K562 (cell line): ENCODE data around the gene FDX2. TPM values are rescaled to one million over a fixed set of nuclear protein-coding genes. Genes with fewer than 3 reads are reported as not detected.

ENCODE experiments used
- CC2D1A ChIP-seq: fragments of 450-650 bp; IDR thresholded peaks from 2 replicates; pipeline ENCODE4 v1.6.1; 2017; ENCODE audit warnings: mild to moderate bottlenecking
- HDGF ChIP-seq: fragments of 450-650 bp; IDR thresholded peaks from 2 replicates; pipeline ENCODE4 v1.6.1; 2016
- MYBL2 ChIP-seq, 2 experiments: fragments of 450-650 bp in 1 of 2; sonication (generic) in 1 of 2; formaldehyde crosslinking in 1 of 2; IDR thresholded peaks; 2 replicates each; pipeline versions ENCODE4 v1.6.1 to v1.8.1; 2017 to 2022; ENCODE audit warnings: borderline replicate concordance in 1 of 2, inconsistent platforms in 1 of 2, low read depth in 1 of 2, mild to moderate bottlenecking in 1 of 2, missing genetic modification reagents in 1 of 2, moderate library complexity in 1 of 2
- NCOA4 ChIP-seq: fragments of 450-650 bp; IDR thresholded peaks from 2 replicates; pipeline ENCODE4 v1.6.1; 2018; ENCODE audit warnings: mild to moderate bottlenecking; ENCODE audit not compliant: partially characterized antibody
- NONO ChIP-seq, 2 experiments: fragments of 200-400 bp in 1 of 2; fragments of 450-650 bp in 1 of 2; formaldehyde crosslinking in 1 of 2; IDR thresholded peaks; 2 replicates each; pipeline ENCODE4 v1.6.1; 2017; ENCODE audit warnings: low read depth in 2 of 2, mild to moderate bottlenecking in 2 of 2, moderate library complexity in 2 of 2, low read length in 1 of 2
- SRF ChIP-seq, 2 experiments: fragments of 250-450, 450-650 bp in 1 of 2; sonication (Bioruptor Pico) in 1 of 2; sonication (generic) in 1 of 2; formaldehyde crosslinking; IDR thresholded peaks; 2 replicates each; pipeline versions ENCODE4 v1.5.0 to v1.5.1; 2020 to 2022; ENCODE audit warnings: mild to moderate bottlenecking in 1 of 2, missing genetic modification reagents in 1 of 2
- ZEB2 ChIP-seq: fragments of 450-650 bp; IDR thresholded peaks from 2 replicates; pipeline ENCODE4 v1.6.1; 2016
- ZNF165 ChIP-seq: fragments of 250-450 bp; sonication (Bioruptor Pico); IDR thresholded peaks from 2 replicates; pipeline ENCODE4 v1.4.0; 2020; ENCODE audit warnings: borderline replicate concordance
- polyA plus RNA-seq, 8 experiments: library from polyadenylated mRNA; depleted of rRNA in 4 of 8; stranded (reverse) in 5 of 8; unstranded in 3 of 8; fragments of >200 nt; fragmentation: Nextera tagmentation in 2 of 8; fragmentation: Illumina TruSeq in 1 of 8; extraction: Ambion mirVana in 2 of 8; extraction: Trizol in 1 of 8; gene quantifications; 2 replicates each; pipeline versions ENCODE4 v1.2.1 to v1.2.3, GENCODE V29; 2011 to 2014; ENCODE audit warnings: inconsistent platforms in 1 of 8, missing spikeins in 1 of 8
- total RNA-seq, 7 experiments: library from RNA; depleted of rRNA in 6 of 7; stranded (reverse); fragments of >200 nt in 6 of 7; fragmentation: Illumina TruSeq in 2 of 7; extraction: Trizol in 2 of 7; gene quantifications; 2 replicates each; pipeline versions ENCODE4 v1.2.1 to v1.2.3, GENCODE V29; 2011 to 2021; ENCODE audit warnings: low replicate concordance in 1 of 7
- TF ChIP-seq, protein P1 (sequence below), 3 experiments: IDR thresholded peaks in 2 of 3; conservative IDR thresholded peaks in 1 of 3; 2 replicates each; pipeline ENCODE4 v1.5.1; 2011 to 2012; ENCODE audit warnings: low read length in 3 of 3, mild to moderate bottlenecking in 3 of 3, control low read depth in 2 of 3, improper control_type of control experiment in 1 of 3, inconsistent platforms in 1 of 3, low read depth in 1 of 3, mixed read lengths in 1 of 3, moderate library complexity in 1 of 3; ENCODE audit not compliant: insufficient read depth in 2 of 3
- TF ChIP-seq, protein P2 (sequence below): fragments of 450-650 bp; IDR thresholded peaks from 2 replicates; pipeline ENCODE4 v1.6.1; 2016; ENCODE audit warnings: antibody characterized with exemption
- TF ChIP-seq, protein P3 (sequence below): sonication (generic); formaldehyde crosslinking; IDR thresholded peaks from 2 replicates; pipeline ENCODE4 v1.8.0; 2022; ENCODE audit warnings: mild to moderate bottlenecking, missing genetic modification reagents
- TF ChIP-seq, protein P4 (sequence below): fragments of 200-800 bp; sonication (Bioruptor generic); IDR thresholded peaks from 2 replicates; pipeline ENCODE4 v1.6.1; 2017; ENCODE audit warnings: missing genetic modification characterization, missing compliant biosample characterization
- TF ChIP-seq, protein P5 (sequence below): fragments of 250-450 bp; sonication (Bioruptor Pico); IDR thresholded peaks from 2 replicates; pipeline ENCODE4 v1.8.0; 2022; ENCODE audit warnings: inconsistent platforms

The FDX2 gene
- total and polyA plus RNA-seq, 9 of the 15 experiments (the other 6 are each of a cell fraction or from before 2014, with no cell fraction given): 2.5 to 49.8 (median 29.7) TPM

DNA sequence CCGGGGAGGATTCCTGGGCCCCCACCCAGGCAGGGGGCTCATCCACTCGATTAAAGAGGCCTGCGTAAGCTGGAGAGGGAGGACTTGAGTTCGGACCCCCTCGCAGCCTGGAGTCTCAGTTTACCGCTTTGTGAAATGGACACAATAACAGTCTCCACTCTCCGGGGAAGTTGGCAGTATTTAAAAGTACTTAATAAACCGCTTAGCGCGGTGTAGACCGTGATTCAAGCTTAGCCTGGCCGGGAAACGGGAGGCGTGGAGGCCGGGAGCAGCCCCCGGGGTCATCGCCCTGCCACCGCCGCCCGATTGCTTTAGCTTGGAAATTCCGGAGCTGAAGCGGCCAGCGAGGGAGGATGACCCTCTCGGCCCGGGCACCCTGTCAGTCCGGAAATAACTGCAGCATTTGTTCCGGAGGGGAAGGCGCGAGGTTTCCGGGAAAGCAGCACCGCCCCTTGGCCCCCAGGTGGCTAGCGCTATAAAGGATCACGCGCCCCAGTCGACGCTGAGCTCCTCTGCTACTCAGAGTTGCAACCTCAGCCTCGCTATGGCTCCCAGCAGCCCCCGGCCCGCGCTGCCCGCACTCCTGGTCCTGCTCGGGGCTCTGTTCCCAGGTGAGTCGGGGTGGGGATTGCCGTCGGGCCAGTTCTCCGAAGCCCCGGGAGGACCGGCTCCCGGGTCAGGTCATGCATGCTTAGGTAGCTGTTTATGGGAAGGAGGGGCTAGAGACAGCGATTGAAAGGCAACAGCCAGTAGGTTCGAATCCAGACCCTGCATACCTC lies 45.0 kb downstream of the FDX2 start, which contains the start of gene ICAM1 (continued):
- TF ChIP-seq, protein P1, sequence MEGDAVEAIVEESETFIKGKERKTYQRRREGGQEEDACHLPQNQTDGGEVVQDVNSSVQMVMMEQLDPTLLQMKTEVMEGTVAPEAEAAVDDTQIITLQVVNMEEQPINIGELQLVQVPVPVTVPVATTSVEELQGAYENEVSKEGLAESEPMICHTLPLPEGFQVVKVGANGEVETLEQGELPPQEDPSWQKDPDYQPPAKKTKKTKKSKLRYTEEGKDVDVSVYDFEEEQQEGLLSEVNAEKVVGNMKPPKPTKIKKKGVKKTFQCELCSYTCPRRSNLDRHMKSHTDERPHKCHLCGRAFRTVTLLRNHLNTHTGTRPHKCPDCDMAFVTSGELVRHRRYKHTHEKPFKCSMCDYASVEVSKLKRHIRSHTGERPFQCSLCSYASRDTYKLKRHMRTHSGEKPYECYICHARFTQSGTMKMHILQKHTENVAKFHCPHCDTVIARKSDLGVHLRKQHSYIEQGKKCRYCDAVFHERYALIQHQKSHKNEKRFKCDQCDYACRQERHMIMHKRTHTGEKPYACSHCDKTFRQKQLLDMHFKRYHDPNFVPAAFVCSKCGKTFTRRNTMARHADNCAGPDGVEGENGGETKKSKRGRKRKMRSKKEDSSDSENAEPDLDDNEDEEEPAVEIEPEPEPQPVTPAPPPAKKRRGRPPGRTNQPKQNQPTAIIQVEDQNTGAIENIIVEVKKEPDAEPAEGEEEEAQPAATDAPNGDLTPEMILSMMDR (IDR thresholded peaks at IDR 0.05 in 2 of 3, conservative IDR thresholded peaks at IDR 0.05 in 1 of 3; ENCODE audit: insufficient read depth in 2 of 3, low read depth in 1 of 3, low read length in 3 of 3): peak in 2 of 3 experiments; percentile 30 to 32; a peak in 2 of 6 replicates
- TF ChIP-seq HDGF (no peak), NONO (IDR thresholded peaks at IDR 0.05; ENCODE audit: low read depth in 2 of 2, low read length in 1 of 2) (peak in 1 of 2 experiments; percentile 40; a peak in 1 of 4 replicates), ZNF165 (CRISPR knock-in tag) (no peak), MYBL2 (IDR thresholded peaks at IDR 0.05; ENCODE audit: low read depth) (no peak), MYBL2 (CRISPR knock-in tag; IDR thresholded peaks at IDR 0.05; ENCODE audit: borderline replicate concordance) (no peak), CC2D1A (no peak), SRF (CRISPR knock-in tag; IDR thresholded peaks at IDR 0.05) (0 out of 4 replicates have a peak, but pooled peaks of 1 of the 2 experiments have one; percentile 31), ZEB2 (no peak; the same call in 1 of the 2 replicates), NCOA4 (no peak)
- TF ChIP-seq, protein P2, sequence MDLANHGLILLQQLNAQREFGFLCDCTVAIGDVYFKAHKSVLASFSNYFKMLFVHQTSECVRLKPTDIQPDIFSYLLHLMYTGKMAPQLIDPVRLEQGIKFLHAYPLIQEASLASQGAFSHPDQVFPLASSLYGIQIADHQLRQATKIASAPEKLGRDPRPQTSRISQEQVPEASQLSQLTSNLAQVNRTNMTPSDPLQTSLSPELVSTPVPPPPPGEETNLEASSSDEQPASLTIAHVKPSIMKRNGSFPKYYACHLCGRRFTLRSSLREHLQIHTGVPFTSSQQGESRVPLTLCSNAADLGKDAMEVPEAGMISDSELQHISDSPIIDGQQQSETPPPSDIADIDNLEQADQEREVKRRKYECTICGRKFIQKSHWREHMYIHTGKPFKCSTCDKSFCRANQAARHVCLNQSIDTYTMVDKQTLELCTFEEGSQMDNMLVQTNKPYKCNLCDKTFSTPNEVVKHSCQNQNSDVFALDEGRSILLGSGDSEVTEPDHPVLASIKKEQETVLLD: no peak
- TF ChIP-seq, protein P3, sequence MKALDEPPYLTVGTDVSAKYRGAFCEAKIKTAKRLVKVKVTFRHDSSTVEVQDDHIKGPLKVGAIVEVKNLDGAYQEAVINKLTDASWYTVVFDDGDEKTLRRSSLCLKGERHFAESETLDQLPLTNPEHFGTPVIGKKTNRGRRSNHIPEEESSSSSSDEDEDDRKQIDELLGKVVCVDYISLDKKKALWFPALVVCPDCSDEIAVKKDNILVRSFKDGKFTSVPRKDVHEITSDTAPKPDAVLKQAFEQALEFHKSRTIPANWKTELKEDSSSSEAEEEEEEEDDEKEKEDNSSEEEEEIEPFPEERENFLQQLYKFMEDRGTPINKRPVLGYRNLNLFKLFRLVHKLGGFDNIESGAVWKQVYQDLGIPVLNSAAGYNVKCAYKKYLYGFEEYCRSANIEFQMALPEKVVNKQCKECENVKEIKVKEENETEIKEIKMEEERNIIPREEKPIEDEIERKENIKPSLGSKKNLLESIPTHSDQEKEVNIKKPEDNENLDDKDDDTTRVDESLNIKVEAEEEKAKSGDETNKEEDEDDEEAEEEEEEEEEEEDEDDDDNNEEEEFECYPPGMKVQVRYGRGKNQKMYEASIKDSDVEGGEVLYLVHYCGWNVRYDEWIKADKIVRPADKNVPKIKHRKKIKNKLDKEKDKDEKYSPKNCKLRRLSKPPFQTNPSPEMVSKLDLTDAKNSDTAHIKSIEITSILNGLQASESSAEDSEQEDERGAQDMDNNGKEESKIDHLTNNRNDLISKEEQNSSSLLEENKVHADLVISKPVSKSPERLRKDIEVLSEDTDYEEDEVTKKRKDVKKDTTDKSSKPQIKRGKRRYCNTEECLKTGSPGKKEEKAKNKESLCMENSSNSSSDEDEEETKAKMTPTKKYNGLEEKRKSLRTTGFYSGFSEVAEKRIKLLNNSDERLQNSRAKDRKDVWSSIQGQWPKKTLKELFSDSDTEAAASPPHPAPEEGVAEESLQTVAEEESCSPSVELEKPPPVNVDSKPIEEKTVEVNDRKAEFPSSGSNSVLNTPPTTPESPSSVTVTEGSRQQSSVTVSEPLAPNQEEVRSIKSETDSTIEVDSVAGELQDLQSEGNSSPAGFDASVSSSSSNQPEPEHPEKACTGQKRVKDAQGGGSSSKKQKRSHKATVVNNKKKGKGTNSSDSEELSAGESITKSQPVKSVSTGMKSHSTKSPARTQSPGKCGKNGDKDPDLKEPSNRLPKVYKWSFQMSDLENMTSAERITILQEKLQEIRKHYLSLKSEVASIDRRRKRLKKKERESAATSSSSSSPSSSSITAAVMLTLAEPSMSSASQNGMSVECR (CRISPR knock-in tag): no peak; the same call in 1 of the 2 replicates
- TF ChIP-seq, protein P4, sequence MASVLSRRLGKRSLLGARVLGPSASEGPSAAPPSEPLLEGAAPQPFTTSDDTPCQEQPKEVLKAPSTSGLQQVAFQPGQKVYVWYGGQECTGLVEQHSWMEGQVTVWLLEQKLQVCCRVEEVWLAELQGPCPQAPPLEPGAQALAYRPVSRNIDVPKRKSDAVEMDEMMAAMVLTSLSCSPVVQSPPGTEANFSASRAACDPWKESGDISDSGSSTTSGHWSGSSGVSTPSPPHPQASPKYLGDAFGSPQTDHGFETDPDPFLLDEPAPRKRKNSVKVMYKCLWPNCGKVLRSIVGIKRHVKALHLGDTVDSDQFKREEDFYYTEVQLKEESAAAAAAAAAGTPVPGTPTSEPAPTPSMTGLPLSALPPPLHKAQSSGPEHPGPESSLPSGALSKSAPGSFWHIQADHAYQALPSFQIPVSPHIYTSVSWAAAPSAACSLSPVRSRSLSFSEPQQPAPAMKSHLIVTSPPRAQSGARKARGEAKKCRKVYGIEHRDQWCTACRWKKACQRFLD: peak; percentile 67; the same call in 1 of the 2 replicates
- TF ChIP-seq, protein P5, sequence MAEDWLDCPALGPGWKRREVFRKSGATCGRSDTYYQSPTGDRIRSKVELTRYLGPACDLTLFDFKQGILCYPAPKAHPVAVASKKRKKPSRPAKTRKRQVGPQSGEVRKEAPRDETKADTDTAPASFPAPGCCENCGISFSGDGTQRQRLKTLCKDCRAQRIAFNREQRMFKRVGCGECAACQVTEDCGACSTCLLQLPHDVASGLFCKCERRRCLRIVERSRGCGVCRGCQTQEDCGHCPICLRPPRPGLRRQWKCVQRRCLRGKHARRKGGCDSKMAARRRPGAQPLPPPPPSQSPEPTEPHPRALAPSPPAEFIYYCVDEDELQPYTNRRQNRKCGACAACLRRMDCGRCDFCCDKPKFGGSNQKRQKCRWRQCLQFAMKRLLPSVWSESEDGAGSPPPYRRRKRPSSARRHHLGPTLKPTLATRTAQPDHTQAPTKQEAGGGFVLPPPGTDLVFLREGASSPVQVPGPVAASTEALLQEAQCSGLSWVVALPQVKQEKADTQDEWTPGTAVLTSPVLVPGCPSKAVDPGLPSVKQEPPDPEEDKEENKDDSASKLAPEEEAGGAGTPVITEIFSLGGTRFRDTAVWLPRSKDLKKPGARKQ (CRISPR knock-in tag): no peak
